ENCODE data around the gene PTPN3.

DNA sequence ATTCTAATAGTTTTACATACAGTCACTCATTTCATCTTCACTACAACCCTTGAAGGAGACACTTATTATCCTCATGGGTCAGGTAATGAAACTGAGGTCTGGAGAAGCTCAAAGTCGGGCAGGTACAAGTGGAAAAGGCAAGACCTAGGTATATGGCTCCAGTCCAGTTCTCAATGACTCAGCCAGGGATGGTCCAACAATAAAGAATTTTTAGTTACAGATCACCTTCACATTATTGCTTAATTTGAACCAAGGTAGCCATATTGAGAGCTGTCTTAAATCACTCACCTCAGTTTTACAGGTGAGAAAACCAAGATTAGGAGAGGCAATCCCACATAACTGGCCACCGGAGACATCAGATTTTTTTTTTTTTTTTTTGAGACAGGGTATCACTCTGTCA is 55.4 kb downstream of the PTPN3 start:
- TF ChIP-seq, protein P1, sequence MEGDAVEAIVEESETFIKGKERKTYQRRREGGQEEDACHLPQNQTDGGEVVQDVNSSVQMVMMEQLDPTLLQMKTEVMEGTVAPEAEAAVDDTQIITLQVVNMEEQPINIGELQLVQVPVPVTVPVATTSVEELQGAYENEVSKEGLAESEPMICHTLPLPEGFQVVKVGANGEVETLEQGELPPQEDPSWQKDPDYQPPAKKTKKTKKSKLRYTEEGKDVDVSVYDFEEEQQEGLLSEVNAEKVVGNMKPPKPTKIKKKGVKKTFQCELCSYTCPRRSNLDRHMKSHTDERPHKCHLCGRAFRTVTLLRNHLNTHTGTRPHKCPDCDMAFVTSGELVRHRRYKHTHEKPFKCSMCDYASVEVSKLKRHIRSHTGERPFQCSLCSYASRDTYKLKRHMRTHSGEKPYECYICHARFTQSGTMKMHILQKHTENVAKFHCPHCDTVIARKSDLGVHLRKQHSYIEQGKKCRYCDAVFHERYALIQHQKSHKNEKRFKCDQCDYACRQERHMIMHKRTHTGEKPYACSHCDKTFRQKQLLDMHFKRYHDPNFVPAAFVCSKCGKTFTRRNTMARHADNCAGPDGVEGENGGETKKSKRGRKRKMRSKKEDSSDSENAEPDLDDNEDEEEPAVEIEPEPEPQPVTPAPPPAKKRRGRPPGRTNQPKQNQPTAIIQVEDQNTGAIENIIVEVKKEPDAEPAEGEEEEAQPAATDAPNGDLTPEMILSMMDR (conservative IDR thresholded peaks at IDR 0.05; ENCODE audit: low read depth, low read length): no peak
- no peak for TF ChIP-seq EZH2 (IDR thresholded peaks at IDR 0.05; ENCODE audit: borderline replicate concordance, low read depth, low read length, poor library complexity, severe bottlenecking)
